HL-60/S4 (cell line): ENCODE data around the gene KIF20A.
"Not testable (repeated sequence)": the region's sequence is repeated elsewhere in the genome, so short reads cannot be mapped to it uniquely, and the experiment has no call there.

Experiments used
- in situ Hi-C: fragments of 300-500 bp; cut with MboI; formaldehyde crosslinking; loops from 2 replicates; pipeline ENCODE4 v1.14.3; 2022; ENCODE audit warnings: low sequenced_read_pairs

KIF20A gene

DNA sequence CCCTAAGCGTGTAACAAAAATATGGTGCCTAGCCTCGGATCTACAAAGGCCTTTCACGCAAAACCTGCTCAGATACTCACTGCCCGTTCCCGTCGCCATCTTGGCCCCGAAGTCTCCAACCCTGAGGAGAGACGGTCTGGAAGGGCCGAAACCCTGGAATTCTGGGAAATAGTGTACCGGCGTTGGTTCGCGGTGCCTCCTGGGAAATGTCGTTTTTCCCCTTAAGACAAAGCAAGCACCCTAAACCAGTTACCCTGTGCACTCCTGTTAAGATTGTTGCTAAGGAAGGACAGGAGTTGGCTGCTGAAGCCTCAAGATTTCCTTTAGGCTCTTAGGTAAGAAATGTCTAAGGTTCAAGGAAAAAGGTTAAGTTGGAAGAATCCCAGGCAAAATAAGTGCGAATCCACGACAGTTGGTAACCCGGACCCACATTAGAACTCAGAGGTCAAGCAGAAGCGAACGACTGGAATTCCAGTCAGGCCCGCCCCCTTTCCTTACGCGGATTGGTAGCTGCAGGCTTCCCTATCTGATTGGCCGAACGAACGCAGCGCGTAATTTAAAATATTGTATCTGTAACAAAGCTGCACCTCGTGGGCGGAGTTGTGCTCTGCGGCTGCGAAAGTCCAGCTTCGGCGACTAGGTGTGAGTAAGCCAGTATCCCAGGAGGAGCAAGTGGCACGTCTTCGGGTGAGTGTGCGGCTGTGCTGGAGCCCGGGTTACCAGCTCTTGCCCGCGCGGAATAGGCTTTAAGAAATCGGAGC lies at the start of gene KIF20A, which contains the start of gene BRD8:
KIF20A (plus strand) TSS at position 597 of the 761 bp plus-strand sequence. CDS start 569 bp downstream, outside the sequence.
BRD8 (minus strand) TSS at position 115 of the 761 bp plus-strand sequence; CDS start at position 99, 16 bp downstream.
- in situ Hi-C loops = loop anchor here (25.0 kb wide), 2 partner anchors 234 to 334 kb away; no protein-coding TSS in a partner anchor

- in situ Hi-C loops = no loop called here
Observed at GRCh38 chr5:138129347-138129746, 49.6 kb upstream of the KIF20A start.

GRCh38 chr5:138132543-138132942 lies 46.4 kb upstream of the KIF20A start:
- in situ Hi-C loops = no loop called here

- in situ Hi-C loops = no loop called here
Observed at GRCh38 chr5:138138949-138139780, 39.7 kb upstream of the KIF20A start, which contains the start of gene NME5. Gene NME5, minus strand, starts transcription at chr5:138139428. Its CDS starts 648 bp downstream, at chr5:138138780.

- in situ Hi-C loops = no loop called here
Observed at GRCh38 chr5:138139781-138140090, 39.2 kb upstream of the KIF20A start.

DNA sequence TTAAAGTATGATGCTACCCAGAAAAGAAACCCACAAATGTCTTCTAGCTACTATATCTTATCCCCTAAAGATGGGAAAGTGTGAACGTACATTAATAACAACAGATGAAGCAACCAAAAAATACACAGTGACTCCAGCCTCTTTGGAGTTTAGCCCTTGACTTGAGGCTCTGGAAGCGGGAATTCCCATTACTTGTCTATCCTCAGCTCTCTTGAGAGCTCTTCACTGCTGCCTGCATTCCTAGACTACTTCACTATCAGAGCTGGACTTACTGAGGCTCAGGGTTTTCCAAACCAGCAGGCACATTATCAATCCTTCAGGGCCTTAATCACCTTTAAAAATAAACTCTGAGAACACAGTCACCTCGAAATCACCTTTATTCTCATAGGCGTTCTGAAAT lies 38.6 kb upstream of the KIF20A start:
- in situ Hi-C loops = no loop called here

DNA sequence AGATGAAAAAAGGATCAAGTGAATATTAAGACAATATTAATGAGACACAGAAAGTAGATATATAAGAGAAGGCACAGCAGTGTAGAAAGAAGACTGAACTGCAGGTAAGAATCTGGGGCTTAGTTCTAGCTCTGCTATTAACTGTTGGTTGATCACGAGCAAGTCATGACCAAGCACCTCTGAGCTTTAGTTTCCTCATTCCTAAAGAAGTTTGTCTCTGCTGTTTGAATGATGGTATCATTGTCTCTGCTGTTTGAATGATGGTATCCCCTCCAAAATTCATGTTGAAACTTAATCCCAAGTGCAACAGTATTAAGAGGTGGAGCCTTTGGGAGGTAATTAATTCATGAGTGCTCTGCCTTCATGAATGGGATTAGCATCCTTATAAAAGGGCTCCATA lies 37.2 kb upstream of the KIF20A start:
- in situ Hi-C loops = no loop called here

GRCh38 chr5:138143578-138143977 lies 35.3 kb upstream of the KIF20A start:
- in situ Hi-C loops = not testable (repeated sequence)

DNA sequence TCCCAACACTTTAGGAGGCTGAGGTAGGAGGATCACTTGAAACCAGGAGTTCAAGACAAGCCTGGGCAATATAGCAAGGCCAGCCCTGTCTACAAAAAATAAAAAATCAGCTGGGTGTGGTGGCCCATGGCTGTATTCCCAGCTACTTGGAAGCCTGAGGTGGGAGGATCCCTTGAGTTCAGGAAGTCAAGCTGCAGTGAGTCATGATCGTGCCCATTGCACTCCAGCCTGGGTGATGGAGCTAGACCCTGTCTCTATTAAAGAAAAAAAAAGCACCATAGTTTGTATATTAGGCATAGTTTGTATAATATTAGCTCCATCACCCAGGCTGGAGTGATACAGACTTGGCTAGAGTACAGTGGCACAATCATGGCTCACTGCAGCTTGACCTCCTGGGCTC lies 30.1 kb upstream of the KIF20A start:
- in situ Hi-C loops = no loop called here

- in situ Hi-C loops = no loop called here
Observed at GRCh38 chr5:138149530-138149929, 29.4 kb upstream of the KIF20A start.

GRCh38 chr5:138155977-138156376 lies 22.9 kb upstream of the KIF20A start:
- in situ Hi-C loops = not testable (repeated sequence)

DNA sequence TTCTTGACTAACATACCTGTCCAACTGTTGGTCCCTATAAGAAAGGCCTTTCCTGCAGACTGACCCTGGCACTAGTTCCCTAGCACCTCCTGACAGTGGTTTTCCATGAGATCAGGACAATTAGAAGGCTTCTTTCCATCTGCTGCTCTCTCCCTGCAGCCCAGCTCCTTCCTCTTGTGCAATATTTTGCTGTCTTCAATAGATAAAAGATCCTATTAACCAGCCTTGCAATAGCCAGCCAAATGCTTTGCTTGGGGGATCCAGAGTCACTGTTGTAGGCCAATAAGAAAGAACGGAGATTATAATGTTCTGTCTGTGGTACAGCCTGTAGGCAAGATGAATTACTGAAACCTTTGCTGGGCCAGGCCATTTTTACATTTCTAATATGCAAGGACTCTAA lies 21.3 kb upstream of the KIF20A start:
- in situ Hi-C loops = no loop called here

- in situ Hi-C loops = no loop called here
Observed at GRCh38 chr5:138159666-138160065, 19.2 kb upstream of the KIF20A start.

DNA sequence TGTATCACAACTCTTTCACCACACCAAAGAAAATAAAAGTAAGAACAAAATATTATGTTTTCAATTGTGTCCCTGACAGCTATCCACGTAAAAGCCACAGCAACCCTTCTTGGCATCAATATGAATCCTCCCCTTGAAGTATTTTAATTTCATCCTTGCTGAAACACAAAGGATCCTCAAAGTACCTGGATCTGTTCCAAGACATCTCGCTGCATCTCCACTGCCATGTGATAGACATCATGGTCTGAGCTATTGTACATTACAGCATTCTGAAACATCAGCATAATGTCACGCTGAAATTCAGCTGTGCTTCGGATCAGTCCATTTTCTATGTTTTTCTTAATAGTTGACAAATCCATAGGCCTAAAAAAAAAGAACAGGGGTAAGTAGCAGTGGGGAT lies 18.2 kb upstream of the KIF20A start:
- in situ Hi-C loops = no loop called here

GRCh38 chr5:138163721-138164120 lies 15.2 kb upstream of the KIF20A start:
- in situ Hi-C loops = no loop called here

DNA sequence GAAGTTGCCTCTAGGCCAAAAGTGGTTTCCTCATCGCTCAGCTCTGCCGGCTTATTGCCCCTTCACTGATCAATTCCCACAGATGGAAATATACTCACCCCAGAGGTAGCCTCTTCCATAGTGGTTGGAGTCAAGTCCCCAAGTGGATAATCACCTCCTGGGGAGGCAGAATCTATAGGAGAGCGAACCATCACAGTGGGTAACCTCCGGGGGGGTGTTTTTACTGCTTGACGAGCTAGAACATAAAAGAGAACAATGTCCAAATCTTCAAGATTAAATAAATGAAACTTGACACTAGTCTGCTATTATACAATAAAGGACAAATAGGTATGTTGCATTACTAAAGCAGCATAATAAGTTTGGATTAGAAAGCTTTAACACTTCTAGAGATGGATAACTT lies 9.8 kb upstream of the KIF20A start:
- in situ Hi-C loops = no loop called here

DNA sequence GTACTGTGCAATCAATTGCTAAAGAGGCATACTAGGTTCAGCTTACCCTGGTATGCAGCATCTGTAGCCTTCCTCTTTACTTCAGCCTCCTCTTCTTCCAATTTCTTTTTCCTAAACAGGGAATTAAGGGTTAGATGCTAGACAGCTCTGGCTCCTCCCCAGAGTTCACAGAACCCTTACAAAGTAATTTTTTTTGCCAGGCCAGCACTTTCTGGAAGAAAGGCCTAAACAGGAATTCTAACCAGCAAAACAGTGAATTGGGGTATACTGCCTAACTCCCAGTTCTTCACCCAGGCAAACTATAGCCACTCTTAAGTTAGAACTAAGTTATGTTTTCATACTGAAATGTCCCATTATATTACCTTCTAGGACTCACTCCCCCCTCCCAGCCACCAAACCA lies 8.6 kb upstream of the KIF20A start:
- in situ Hi-C loops = no loop called here

GRCh38 chr5:138177941-138178515 lies 884 bp upstream of the KIF20A start:
- in situ Hi-C loops = loop anchor here (25.0 kb wide), 2 partner anchors 234 to 334 kb away; no protein-coding TSS in a partner anchor

- in situ Hi-C loops = loop anchor here (25.0 kb wide), 2 partner anchors 233 to 333 kb away; no protein-coding TSS in a partner anchor
Observed at GRCh38 chr5:138179277-138179857, 455 bp downstream of the KIF20A start.

- in situ Hi-C loops = loop anchor here (25.0 kb wide), 2 partner anchors 232 to 332 kb away; no protein-coding TSS in a partner anchor
Observed at GRCh38 chr5:138180183-138180782, 1.4 kb downstream of the KIF20A start.
